GM12878 (cell line): ENCODE measurements around the gene HECTD4. TPM values are rescaled to one million over a fixed set of nuclear protein-coding genes. Genes with fewer than 3 reads are reported as not detected.
"Not testable (repeated sequence)": the region's sequence is repeated elsewhere in the genome, so short reads cannot be mapped to it uniquely, and the experiment has no call there.

ENCODE experiments used
- ATAC-seq: fragments of 200-7000 bp; cut with Tn5 transposase; 3 replicates; pipeline ENCODE4 v1.9.1; 2020; ENCODE audit warnings: mild to moderate bottlenecking, moderate library complexity
- BruUV-seq: library from RNA; stranded (reverse); fragments of 400-500 nt; replicated peaks from 2 replicates; lab custom pipeline; 2021; lab: Mats Ljungman, UMichigan
- CTCF ChIA-PET: fragments of 300-600 bp; sonication (Branson Sonifier 250); formaldehyde crosslinking; extraction: SDS; loops from one replicate; lab custom pipeline; 2021; ENCODE audit warnings: inconsistent platforms; lab: Yijun Ruan, JAX
- POLR2A ChIA-PET: fragments of 350-600 bp; formaldehyde crosslinking; extraction: SDS; loops from one replicate; lab custom pipeline; 2021; ENCODE audit warnings: inconsistent platforms; lab: Charles Lee
- RAD21 ChIA-PET: fragments of 300-600 bp; sonication (Branson Sonifier 250); formaldehyde crosslinking; loops from one replicate; lab custom pipeline; 2023; ENCODE audit warnings: antibody characterized with exemption; ENCODE audit not compliant: unreplicated experiment; lab: Charles Lee
- SMC1A ChIA-PET: fragments of 300-600 bp; sonication (Branson Sonifier 250); formaldehyde crosslinking; loops from one replicate; lab custom pipeline; 2023; ENCODE audit not compliant: unreplicated experiment, uncharacterized antibody; lab: Charles Lee
- DNase-seq: peaks from one replicate; pipeline ENCODE4 v3.0.0-alpha.2; 2011; ENCODE audit warnings: low read depth, low spot score
- FAIRE-seq: peaks from 3 replicates; lab custom pipeline; 2011; peaks lifted over from hg19 to GRCh38; lab: Jason Lieb, UNC
- H2AFZ ChIP-seq: 2 replicates; pipeline ENCODE4 v1.6.0; 2011; ENCODE audit warnings: low read depth, low read length, control low read depth; ENCODE audit not compliant: control insufficient read depth
- H3K27ac ChIP-seq: 2 replicates; pipeline ENCODE4 v1.5.1; 2011; ENCODE audit warnings: control low read depth; ENCODE audit not compliant: control insufficient read depth, insufficient read depth
- H3K27me3 ChIP-seq, 2 experiments: replicated peaks in 1 of 2; 2 replicates each; pipeline versions ENCODE4 v1.6.0 to v1.6.1; 2011; ENCODE audit warnings: low read length in 1 of 2; ENCODE audit not compliant: control insufficient read depth in 2 of 2, insufficient read depth in 2 of 2
- H3K36me3 ChIP-seq, 2 experiments: 2 replicates each; pipeline ENCODE4 v1.5.1; 2011; ENCODE audit warnings: low read length in 1 of 2; ENCODE audit not compliant: control insufficient read depth in 2 of 2, insufficient read depth in 2 of 2
- H3K4me1 ChIP-seq: 2 replicates; pipeline ENCODE4 v1.6.1; 2011; ENCODE audit warnings: mild to moderate bottlenecking, low read length, moderate library complexity, mixed read lengths; ENCODE audit not compliant: control insufficient read depth, insufficient read depth
- H3K4me2 ChIP-seq: 2 replicates; pipeline ENCODE4 v1.6.0; 2011; ENCODE audit warnings: control low read depth; ENCODE audit not compliant: control insufficient read depth, insufficient read depth
- H3K4me3 ChIP-seq: fragments of 200-600 bp; sonication (generic); 2 replicates; pipeline ENCODE4 v1.5.1; 2016
- H3K79me2 ChIP-seq: 2 replicates; pipeline ENCODE4 v1.6.0; 2011; ENCODE audit warnings: low read length; ENCODE audit not compliant: control insufficient read depth, insufficient read depth
- H3K9ac ChIP-seq: 2 replicates; pipeline ENCODE4 v1.8.0; 2011; ENCODE audit warnings: low read length, control low read depth, mixed read lengths; ENCODE audit not compliant: control insufficient read depth, insufficient read depth
- H3K9me3 ChIP-seq: replicated peaks from 3 replicates; pipeline ENCODE4 v1.5.1; 2011; ENCODE audit warnings: mild to moderate bottlenecking, low read length; ENCODE audit not compliant: control insufficient read depth, insufficient read depth
- H4K20me1 ChIP-seq: 2 replicates; pipeline ENCODE4 v1.6.0; 2011; ENCODE audit not compliant: control insufficient read depth, insufficient read depth
- WGBS: methylation state at CpG from one replicate; pipeline ENCODE4 v1.1.6; 2016; ENCODE audit warnings: low lambda C conversion rate; ENCODE audit not compliant: insufficient replicate concordance, insufficient coverage; ENCODE audit errors: missing lambda C conversion rate; 5-methylcytosine and 5-hydroxymethylcytosine counted together
- in situ Hi-C: fragments of 300-500 bp; cut with MboI; formaldehyde crosslinking; loops from 9 replicates; pipeline ENCODE4 v1.14.3; 2018; ENCODE audit warnings: mixed read lengths
- intact Hi-C: fragments of 100-400 bp; cut with micrococcal nuclease; formaldehyde crosslinking; loops from one replicate; pipeline ENCODE4 v1.14.2; 2022; ENCODE audit not compliant: unreplicated experiment
- microRNA-seq: library from miRNA; unstranded; fragments of <30 nt; microRNA quantifications from one replicate; pipeline ENCODE4, GENCODE V29; 2018
- polyA plus RNA-seq, 11 experiments: library from polyadenylated mRNA; depleted of rRNA in 4 of 11; unstranded in 6 of 11; stranded (reverse) in 5 of 11; fragments of >200 nt; fragmentation: Nextera tagmentation in 4 of 11; fragmentation: Illumina TruSeq in 1 of 11; extraction: Ambion mirVana in 4 of 11; extraction: Trizol in 1 of 11; gene quantifications; 1 replicate in 1 of 11; 2 replicates in 10 of 11; pipeline versions ENCODE4 v1.2.1 to v1.2.3, GENCODE V29; 2011 to 2016; ENCODE audit warnings: inconsistent platforms in 2 of 11, missing spikeins in 2 of 11, low read depth in 1 of 11
- small RNA-seq: library from RNA; depleted of rRNA; stranded (forward); fragments of <200 nt; gene quantifications from one replicate; pipeline ENCODE3, GENCODE V24; 2014
- total RNA-seq, 4 experiments: library from RNA; depleted of rRNA in 3 of 4; stranded (reverse); fragments of >200 nt in 3 of 4; fragmentation: Illumina TruSeq in 1 of 4; extraction: Trizol in 1 of 4; gene quantifications; 2 replicates each; pipeline versions ENCODE4 v1.2.1 to v1.2.3, GENCODE V29; 2013 to 2021

HECTD4 gene
- total and polyA plus RNA-seq, 10 of the 15 experiments (the other 5 are each of a cell fraction or from before 2014, with no cell fraction given): 5.8 to 43.9 (median 17.9) TPM

DNA sequence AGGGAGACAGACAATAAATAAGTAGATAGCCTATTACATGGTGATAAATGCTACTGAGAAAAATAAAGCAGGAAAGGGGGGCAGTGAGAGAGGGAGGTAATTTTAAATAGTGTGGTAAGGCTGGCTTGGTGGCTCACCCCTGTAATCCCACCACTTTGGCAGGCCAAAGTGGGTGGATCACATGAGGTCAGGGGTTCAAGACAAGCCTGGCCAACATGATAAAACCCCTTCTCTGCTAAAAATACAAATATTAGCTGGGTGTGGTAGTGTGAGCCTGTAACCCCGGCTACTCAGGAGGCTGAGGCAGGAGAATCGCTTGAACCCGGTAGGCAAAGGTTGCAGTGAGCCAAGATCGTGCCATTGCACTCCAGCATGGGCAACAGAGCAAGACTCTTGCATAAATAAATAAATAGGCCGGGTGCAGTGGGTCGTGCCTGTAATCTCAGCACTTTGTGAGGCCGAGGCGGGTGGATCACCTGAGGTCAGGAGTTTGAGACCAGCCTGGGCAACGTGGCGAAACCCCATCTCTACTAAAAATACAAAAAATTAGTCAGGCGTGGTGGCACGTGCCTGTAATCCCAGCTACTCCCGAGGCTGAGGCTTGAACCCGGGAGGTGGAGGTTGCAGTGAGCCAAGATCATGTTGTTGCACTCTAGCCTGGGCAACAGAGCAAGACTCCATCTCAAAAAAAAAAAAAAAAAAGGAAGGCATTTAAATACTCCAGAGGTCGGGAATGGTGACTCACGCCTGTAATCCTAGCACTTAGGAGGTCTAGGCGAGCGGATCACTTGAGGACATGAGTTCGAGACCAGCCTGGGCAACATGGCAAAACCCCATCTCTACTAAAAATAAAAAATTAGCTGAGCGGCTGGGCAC lies 271.2 kb downstream of the HECTD4 start:
- H3K4me3 ChIP-seq, H4K20me1 ChIP-seq, BruUV-seq, H2AFZ ChIP-seq, in situ Hi-C loops, H3K27me3 ChIP-seq, H3K9me3 ChIP-seq, ATAC-seq, intact Hi-C loops, H3K27ac ChIP-seq, H3K36me3 ChIP-seq, H3K4me1 ChIP-seq, FAIRE-seq, H3K4me2 ChIP-seq, DNase-seq, H3K9ac ChIP-seq: not testable (repeated sequence)
- ChIA-PET RAD21 (interaction anchor here (0.6 to 0.8 kb wide), 2 partner anchors 14 to 99 kb away, joined by 3 to 5 read pairs; partner anchors contain the start of gene TRAFD1), CTCF (interaction anchor here (0.6 to 4.0 kb wide), 5 partner anchors 11 to 63 kb away, joined by 3 to 12 read pairs (median 3); partner anchors contain the start of gene TRAFD1), SMC1A (interaction anchor here (1.3 to 6.3 kb wide), 3 partner anchors 11 to 20 kb away, joined by 3 to 72 read pairs (median 72); partner anchors contain the start of gene TRAFD1), POLR2A (interaction anchor here (0.6 to 9.3 kb wide), 2 partner anchors 17 to 52 kb away, joined by 7 to 161 read pairs; partner anchors contain the start of gene TRAFD1)
- peaks cover 31% of the 10 kb centered on the region for H3K79me2 ChIP-seq
- whole genome bisulfite sequencing: 87% methylated on average over 20 of the region's 20 CpGs

Small RNAs within 50 kb of the gene (microRNA-seq; reads per million reads assigned to microRNA genes)
- not detected for gene MIR6861

Small RNAs within 50 kb of the gene (small RNA-seq; reads per million reads assigned to genes)
- not detected for gene RF00019

Other genes starting within 250 kb of the HECTD4 start
- 2,056 and 2,150 TPM in 2 replicates for gene RPL6, start 27.2 kb upstream of the HECTD4 start, total RNA-seq (2014; rRNA removed)
- gene RPL6, start 27.2 kb upstream of the HECTD4 start, total RNA-seq (2014; rRNA removed; fragmentation: Illumina TruSeq; extraction: Trizol): 3,315 and 3,434 TPM in 2 replicates
- 2,327 and 2,384 TPM in 2 replicates for gene RPL6, start 27.2 kb upstream of the HECTD4 start, total RNA-seq (2021)
- 2,686 and 3,119 TPM in 2 replicates for gene RPL6, start 27.2 kb upstream of the HECTD4 start, polyA plus RNA-seq (2011; rRNA removed)
- 3,690 and 4,950 TPM in 2 replicates for gene RPL6, start 27.2 kb upstream of the HECTD4 start, polyA plus RNA-seq (2014; fragmentation: Illumina TruSeq; extraction: Trizol)
- 1,000 to 10,000 TPM; 1,828 to 2,204 TPM for gene RPL6, start 27.2 kb upstream of the HECTD4 start, polyA plus RNA-seq (2014; fragmentation: Nextera tagmentation; extraction: Ambion mirVana)
- gene RPL6, start 27.2 kb upstream of the HECTD4 start, polyA plus RNA-seq (2014; rRNA removed): 2,258 and 2,542 TPM in 2 replicates
- 100 to 1,000 TPM; 801 to 823 TPM for gene RPL6, start 27.2 kb upstream of the HECTD4 start, polyA plus RNA-seq (2016; fragmentation: Nextera tagmentation; extraction: Ambion mirVana)
- 43.7 and 49.9 TPM in 2 replicates for gene PTPN11, start 36.5 kb upstream of the HECTD4 start, total RNA-seq (2014; rRNA removed)
- 68.8 and 70.0 TPM in 2 replicates for gene PTPN11, start 36.5 kb upstream of the HECTD4 start, total RNA-seq (2014; rRNA removed; fragmentation: Illumina TruSeq; extraction: Trizol)
- gene PTPN11, start 36.5 kb upstream of the HECTD4 start, total RNA-seq (2021): 84.9 and 85.2 TPM in 2 replicates
- gene PTPN11, start 36.5 kb upstream of the HECTD4 start, polyA plus RNA-seq (2011; rRNA removed): 64.5 and 101 TPM in 2 replicates
- gene PTPN11, start 36.5 kb upstream of the HECTD4 start, polyA plus RNA-seq (2014; fragmentation: Illumina TruSeq; extraction: Trizol): 56.6 and 62.8 TPM in 2 replicates
- gene PTPN11, start 36.5 kb upstream of the HECTD4 start, polyA plus RNA-seq (2014; fragmentation: Nextera tagmentation; extraction: Ambion mirVana): 10 to 100 TPM; 14.6 to 23.2 TPM
- gene PTPN11, start 36.5 kb upstream of the HECTD4 start, polyA plus RNA-seq (2014; rRNA removed): 31.8 and 35.1 TPM in 2 replicates
- gene PTPN11, start 36.5 kb upstream of the HECTD4 start, polyA plus RNA-seq (2016; fragmentation: Nextera tagmentation; extraction: Ambion mirVana): 10 to 100 TPM; 60.6 to 68.2 TPM